Trophoblast cell (in vitro differentiated cells and primary cell): ENCODE data around the gene TMEM14B.

Experiments used
- DNase-seq, 2 donors: peaks; one replicate each; pipeline ENCODE4 v3.0.0-alpha.2; 2016
- H2AFZ ChIP-seq: 2 replicates; pipeline ENCODE4 v1.6.1; 2013; ENCODE audit warnings: low read length, moderate library complexity, mild to moderate bottlenecking; ENCODE audit not compliant: insufficient read depth, poor library complexity
- H2AK5ac ChIP-seq: 2 replicates; pipeline ENCODE4 v1.6.1; 2013; ENCODE audit warnings: mild to moderate bottlenecking, low read length
- H2BK120ac ChIP-seq: 2 replicates; pipeline ENCODE4 v1.6.1; 2013; ENCODE audit warnings: low read length, mild to moderate bottlenecking, moderate library complexity; ENCODE audit not compliant: insufficient read depth, poor library complexity
- H2BK12ac ChIP-seq: 2 replicates; pipeline ENCODE4 v1.6.1; 2013; ENCODE audit warnings: mild to moderate bottlenecking, low read length, moderate library complexity
- H2BK5ac ChIP-seq: 2 replicates; pipeline ENCODE4 v1.6.1; 2013; ENCODE audit warnings: low read length, low read depth, moderate library complexity, mild to moderate bottlenecking; ENCODE audit not compliant: poor library complexity
- H3K14ac ChIP-seq: 2 replicates; pipeline ENCODE4 v1.6.1; 2013; ENCODE audit warnings: mild to moderate bottlenecking, low read length
- H3K18ac ChIP-seq: 2 replicates; pipeline ENCODE4 v1.6.1; 2013; ENCODE audit warnings: mild to moderate bottlenecking, low read length
- H3K23ac ChIP-seq: 2 replicates; pipeline ENCODE4 v1.6.1; 2013; ENCODE audit warnings: low read length
- H3K27ac ChIP-seq: 2 replicates; pipeline ENCODE4 v1.5.1; 2013; ENCODE audit warnings: low read depth, mild to moderate bottlenecking, inconsistent platforms, low read length, moderate library complexity
- H3K27me3 ChIP-seq: 2 replicates; pipeline ENCODE4 v1.6.1; 2013; ENCODE audit warnings: inconsistent platforms, mild to moderate bottlenecking, low read length, moderate library complexity; ENCODE audit not compliant: insufficient read depth
- H3K36me3 ChIP-seq, 2 experiments: 1 replicate in 1 of 2; 2 replicates in 1 of 2; pipeline ENCODE4 v1.6.1; 2013; ENCODE audit warnings: low read length in 2 of 2, mild to moderate bottlenecking in 2 of 2, moderate library complexity in 1 of 2; ENCODE audit not compliant: insufficient read depth in 2 of 2, control insufficient read depth in 1 of 2
- H3K4ac ChIP-seq: 2 replicates; pipeline ENCODE4 v1.6.1; 2013; ENCODE audit warnings: low read depth, mild to moderate bottlenecking, low read length, moderate library complexity
- H3K4me1 ChIP-seq, 2 experiments: 1 replicate in 1 of 2; 2 replicates in 1 of 2; pipeline ENCODE4 v1.6.1; 2013; ENCODE audit warnings: low read length in 2 of 2, mild to moderate bottlenecking in 2 of 2, moderate library complexity in 1 of 2; ENCODE audit not compliant: insufficient read depth in 2 of 2, control insufficient read depth in 1 of 2
- H3K4me2 ChIP-seq: 2 replicates; pipeline ENCODE4 v1.6.1; 2013; ENCODE audit warnings: inconsistent platforms, mild to moderate bottlenecking, low read length, moderate library complexity
- H3K4me3 ChIP-seq: 2 replicates; pipeline ENCODE4 v1.5.1; 2013; ENCODE audit warnings: mild to moderate bottlenecking, low read depth, low read length, inconsistent platforms
- H3K79me1 ChIP-seq: one replicate; pipeline ENCODE4 v1.6.1; 2013; ENCODE audit warnings: low read length
- H3K79me2 ChIP-seq: 2 replicates; pipeline ENCODE4 v1.6.1; 2013; ENCODE audit warnings: low read length, mild to moderate bottlenecking; ENCODE audit not compliant: control insufficient read depth, insufficient read depth, poor library complexity
- H3K9ac ChIP-seq: 2 replicates; pipeline ENCODE4 v1.6.1; 2013; ENCODE audit warnings: mild to moderate bottlenecking, low read length
- H3K9me3 ChIP-seq: 2 replicates; pipeline ENCODE4 v1.6.1; 2013; ENCODE audit warnings: low read depth, mild to moderate bottlenecking, control low read depth, inconsistent platforms, low read length; ENCODE audit not compliant: insufficient read depth
- H4K12ac ChIP-seq: 2 replicates; pipeline ENCODE4 v1.6.1; 2013; ENCODE audit warnings: low read depth, mild to moderate bottlenecking, low read length, moderate library complexity
- H4K8ac ChIP-seq: 2 replicates; pipeline ENCODE4 v1.6.1; 2013; ENCODE audit warnings: low read depth, mild to moderate bottlenecking, low read length, moderate library complexity
- H4K91ac ChIP-seq: one replicate; pipeline ENCODE4 v1.6.1; 2013; ENCODE audit warnings: low read depth, mild to moderate bottlenecking, low read length, moderate library complexity
- WGBS: extraction: QIAGEN DNeasy Blood & Tissue Kit; methylation state at CpG from one replicate; pipeline ENCODE4 v1.1.7; 2013; ENCODE audit warnings: missing lambda C conversion rate; ENCODE audit not compliant: insufficient read length, insufficient coverage; ENCODE audit errors: extremely low coverage; 5-methylcytosine and 5-hydroxymethylcytosine counted together

Gene TMEM14B

DNA sequence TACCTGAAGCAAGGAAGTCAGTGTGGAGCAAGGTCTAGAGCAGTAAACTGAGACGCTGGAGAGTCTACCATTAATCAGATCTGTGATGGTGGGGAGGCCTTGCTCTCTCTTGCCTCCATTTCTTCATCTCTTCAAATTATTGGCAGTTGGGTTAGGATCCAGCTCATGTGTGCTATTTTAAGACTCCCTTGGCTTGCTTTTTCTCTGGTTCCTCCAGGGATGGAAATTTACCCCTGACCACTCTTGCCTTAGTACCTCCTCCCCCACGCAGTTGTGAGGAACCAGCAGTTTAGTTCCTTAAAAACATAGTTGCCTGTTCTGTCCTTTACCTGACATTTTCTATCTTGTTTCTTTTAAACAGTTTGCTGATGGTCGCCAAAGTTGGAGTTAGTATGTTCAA is 17.4 kb upstream of the TMEM14B start:
- Histone ChIP-seq H3K79me2 (no peaks in the 10 kb centered on the region), H3K4me3 (no peak overlapping the region), H3K18ac (no peak overlapping the region), H2BK5ac (no peak overlapping the region), H4K91ac (no peak overlapping the region), H2BK120ac (no peak overlapping the region), H3K4ac (no peak overlapping the region), H2AK5ac (no peak overlapping the region), H3K27me3 (no peaks in the 10 kb centered on the region), H3K14ac (no peak overlapping the region), H3K23ac (no peak overlapping the region), H3K9me3 (peaks cover 1% of the 10 kb centered on the region), H2AFZ (no peak overlapping the region), H3K79me1 (peaks cover 5% of the 10 kb centered on the region), H3K9ac (no peak overlapping the region), H2BK12ac (no peak overlapping the region), H3K27ac (no peak overlapping the region), H3K4me1 (peaks cover 3 to 6% of the 10 kb centered on the region in 2 experiments), H3K4me2 (no peak overlapping the region), H3K36me3 (peaks cover 27 to 36% of the 10 kb centered on the region in 2 experiments), H4K12ac (no peak overlapping the region), H4K8ac (no peak overlapping the region)
- DNase-seq, result no peak
- WGBS, result no CpG with 5 or more reads among the region's 3 CpGs

GRCh38 chr6:10733151-10733715 is 14.4 kb upstream of the TMEM14B start:
- no peak overlapping the region for H3K18ac ChIP-seq
- no peak overlapping the region for H3K27ac ChIP-seq
- WGBS, result no CpG with 5 or more reads among the region's 17 CpGs
- no peak for DNase-seq
- no peak overlapping the region for H3K4me2 ChIP-seq
- peak overlapping the region; percentile 4 for H4K91ac ChIP-seq
- H3K23ac ChIP-seq, result no peak overlapping the region
- H3K14ac ChIP-seq, result no peak overlapping the region
- H2BK120ac ChIP-seq, result no peak overlapping the region
- H4K8ac ChIP-seq, result no peak overlapping the region
- no peaks in the 10 kb centered on the region for H3K27me3 ChIP-seq
- H3K9me3 ChIP-seq, result peaks cover 1% of the 10 kb centered on the region
- H3K79me1 ChIP-seq, result peaks cover 5% of the 10 kb centered on the region
- H3K4ac ChIP-seq, result no peak overlapping the region
- no peak overlapping the region for H3K4me3 ChIP-seq
- H3K4me1 ChIP-seq, result peaks cover 3 to 6% of the 10 kb centered on the region in 2 experiments
- H2AK5ac ChIP-seq, result no peak overlapping the region
- peaks cover 20 to 21% of the 10 kb centered on the region in 2 experiments for H3K36me3 ChIP-seq
- H4K12ac ChIP-seq, result no peak overlapping the region
- H2BK5ac ChIP-seq, result no peak overlapping the region
- no peak overlapping the region for H3K9ac ChIP-seq
- no peak overlapping the region for H2AFZ ChIP-seq
- H2BK12ac ChIP-seq, result no peak overlapping the region
- no peaks in the 10 kb centered on the region for H3K79me2 ChIP-seq

DNA sequence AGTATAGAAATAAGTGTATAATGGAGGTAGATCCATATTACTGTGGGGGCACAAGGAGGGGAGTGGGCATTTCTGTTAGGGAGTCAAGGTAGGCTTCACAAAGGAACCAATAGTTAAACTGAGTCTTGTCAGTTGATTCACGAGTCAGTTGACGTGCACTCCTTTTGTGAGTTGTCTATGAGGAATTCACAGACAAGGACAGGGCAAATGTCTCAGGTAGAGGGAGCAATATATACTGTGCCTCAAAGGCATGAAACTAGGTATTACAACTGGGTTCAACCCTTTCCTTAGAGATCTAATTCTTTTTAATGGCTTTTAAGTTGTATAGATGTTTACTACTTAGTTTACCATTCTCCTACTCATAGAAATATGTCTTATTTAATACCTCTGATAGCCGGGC is 13.7 kb upstream of the TMEM14B start:
- Histone ChIP-seq H3K23ac (no peak overlapping the region), H3K36me3 (peaks cover 17 to 18% of the 10 kb centered on the region in 2 experiments), H3K18ac (no peak overlapping the region), H2BK12ac (no peak overlapping the region), H3K27me3 (no peaks in the 10 kb centered on the region), H4K91ac (no peak overlapping the region), H2AK5ac (no peak overlapping the region), H4K12ac (no peak overlapping the region), H4K8ac (no peak overlapping the region), H3K4me2 (no peak overlapping the region), H3K9ac (no peak overlapping the region), H2AFZ (no peak overlapping the region), H2BK5ac (no peak overlapping the region), H3K14ac (no peak overlapping the region), H3K4me3 (no peak overlapping the region), H2BK120ac (no peak overlapping the region), H3K4ac (no peak overlapping the region), H3K4me1 (peaks cover 3 to 6% of the 10 kb centered on the region in 2 experiments), H3K79me1 (peaks cover 5% of the 10 kb centered on the region), H3K79me2 (no peaks in the 10 kb centered on the region), H3K9me3 (no peaks in the 10 kb centered on the region), H3K27ac (no peak overlapping the region)
- DNase-seq, result peak; percentile 16 to 64
- WGBS, result no CpG with 5 or more reads among the region's 3 CpGs

DNA sequence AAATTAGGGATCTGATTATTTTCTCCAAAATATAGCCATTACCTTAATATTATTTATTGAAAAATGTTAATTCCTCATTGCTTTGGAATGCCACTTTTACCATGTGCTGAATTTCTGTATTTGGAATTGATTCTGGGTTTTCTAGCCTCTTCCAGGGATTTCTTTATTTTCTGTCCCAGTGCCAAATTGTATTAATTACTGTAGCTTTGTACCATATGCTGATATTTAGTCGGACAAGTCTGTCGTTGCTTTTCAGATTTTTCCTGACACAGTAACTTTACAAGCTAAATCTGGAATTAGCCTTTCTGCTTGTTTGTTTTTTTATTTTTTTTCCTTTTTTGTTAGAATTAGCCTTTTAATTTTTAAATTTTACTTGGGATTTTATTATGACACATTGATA is 10.9 kb upstream of the TMEM14B start:
- no peaks in the 10 kb centered on the region for H3K9me3 ChIP-seq
- H3K4me3 ChIP-seq, result no peak overlapping the region
- H3K4ac ChIP-seq, result no peak overlapping the region
- H2BK120ac ChIP-seq, result no peak overlapping the region
- no peak overlapping the region for H2AFZ ChIP-seq
- no CpG with 5 or more reads among the region's 2 CpGs for WGBS
- no peak for DNase-seq
- H2BK5ac ChIP-seq, result no peak overlapping the region
- no peak overlapping the region for H3K14ac ChIP-seq
- no peaks in the 10 kb centered on the region for H3K79me2 ChIP-seq
- peaks cover 8 to 9% of the 10 kb centered on the region in 2 experiments for H3K36me3 ChIP-seq
- no peaks in the 10 kb centered on the region for H3K27me3 ChIP-seq
- no peak overlapping the region for H2AK5ac ChIP-seq
- no peak overlapping the region for H4K91ac ChIP-seq
- H3K27ac ChIP-seq, result no peak overlapping the region
- H4K8ac ChIP-seq, result no peak overlapping the region
- no peak overlapping the region for H4K12ac ChIP-seq
- H3K18ac ChIP-seq, result no peak overlapping the region
- no peak overlapping the region for H3K4me2 ChIP-seq
- H3K23ac ChIP-seq, result no peak overlapping the region
- no peak overlapping the region for H2BK12ac ChIP-seq
- peaks cover 3 to 6% of the 10 kb centered on the region in 2 experiments for H3K4me1 ChIP-seq
- H3K9ac ChIP-seq, result no peak overlapping the region
- peaks cover 5% of the 10 kb centered on the region for H3K79me1 ChIP-seq
